Vagina (tissue), 2 donors: Measurements from ENCODE around the gene COL28A1.

Experiments
- POLR2AphosphoS5 ChIP-seq, 2 donors: sonication (generic); formaldehyde crosslinking; IDR thresholded peaks; one replicate each; pipeline ENCODE4 v1.9.0; 2017; ENCODE audit warnings: antibody characterized with exemption in 2 of 2, mild to moderate bottlenecking in 2 of 2, low read depth in 1 of 2; ENCODE audit not compliant: insufficient read depth in 1 of 2
- TF ChIP-seq, protein P1 (sequence below), 3 experiments: fragments of 450-650 bp in 2 of 3; fragments of 200-600 bp in 1 of 3; sonication (generic) in 1 of 3; IDR thresholded peaks; one replicate each; pipeline ENCODE4 v1.5.1; 2017 to 2019; ENCODE audit warnings: antibody characterized with exemption in 3 of 3, mild to moderate bottlenecking in 2 of 3, moderate library complexity in 2 of 3

DNA sequence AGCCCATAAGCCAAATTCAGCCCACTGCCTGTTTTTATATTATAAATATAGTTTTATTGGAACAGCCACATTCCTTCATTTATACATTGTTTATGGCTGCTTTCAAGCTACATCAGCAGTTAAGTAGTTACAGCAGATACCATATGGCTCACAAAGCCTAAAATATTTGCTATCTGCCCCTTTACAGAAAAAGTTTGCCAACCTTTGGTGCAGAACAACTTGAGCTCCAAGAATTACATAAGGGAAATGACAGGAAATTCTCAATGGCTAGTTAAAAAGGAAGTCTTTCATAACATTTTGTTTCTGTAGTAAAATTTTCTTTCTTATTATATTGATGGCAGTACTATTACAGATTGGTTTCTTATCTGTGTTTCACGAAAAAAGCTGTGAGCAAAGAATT lies 59.3 kb downstream of the COL28A1 start:
- TF ChIP-seq, protein P1, sequence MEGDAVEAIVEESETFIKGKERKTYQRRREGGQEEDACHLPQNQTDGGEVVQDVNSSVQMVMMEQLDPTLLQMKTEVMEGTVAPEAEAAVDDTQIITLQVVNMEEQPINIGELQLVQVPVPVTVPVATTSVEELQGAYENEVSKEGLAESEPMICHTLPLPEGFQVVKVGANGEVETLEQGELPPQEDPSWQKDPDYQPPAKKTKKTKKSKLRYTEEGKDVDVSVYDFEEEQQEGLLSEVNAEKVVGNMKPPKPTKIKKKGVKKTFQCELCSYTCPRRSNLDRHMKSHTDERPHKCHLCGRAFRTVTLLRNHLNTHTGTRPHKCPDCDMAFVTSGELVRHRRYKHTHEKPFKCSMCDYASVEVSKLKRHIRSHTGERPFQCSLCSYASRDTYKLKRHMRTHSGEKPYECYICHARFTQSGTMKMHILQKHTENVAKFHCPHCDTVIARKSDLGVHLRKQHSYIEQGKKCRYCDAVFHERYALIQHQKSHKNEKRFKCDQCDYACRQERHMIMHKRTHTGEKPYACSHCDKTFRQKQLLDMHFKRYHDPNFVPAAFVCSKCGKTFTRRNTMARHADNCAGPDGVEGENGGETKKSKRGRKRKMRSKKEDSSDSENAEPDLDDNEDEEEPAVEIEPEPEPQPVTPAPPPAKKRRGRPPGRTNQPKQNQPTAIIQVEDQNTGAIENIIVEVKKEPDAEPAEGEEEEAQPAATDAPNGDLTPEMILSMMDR (IDR thresholded peaks at IDR 0.05): no peak
- TF ChIP-seq POLR2AphosphoS5 (IDR thresholded peaks at IDR 0.05; ENCODE audit: insufficient read depth in 1 of 2, low read depth in 1 of 2): no peak
